Sigmoid colon (tissue), 7 donors: ENCODE measurements around the gene SLC1A5. TPM values are rescaled to one million over a fixed set of nuclear protein-coding genes. Genes with fewer than 3 reads are reported as not detected.
"Not testable (repeated sequence)": the region's sequence is repeated elsewhere in the genome, so short reads cannot be mapped to it uniquely, and the experiment has no call there.

Experiments used
- DNase-seq: peaks from one replicate; pipeline ENCODE4 v3.0.0-alpha.2; 2019
- H3K27ac ChIP-seq, 4 donors: fragments of 200-600 bp; sonication (generic); one replicate each; pipeline ENCODE4 v1.5.1; 2016 to 2019; ENCODE audit warnings: mild to moderate bottlenecking in 1 of 4
- H3K27me3 ChIP-seq, 3 donors: fragments of 200-600 bp; sonication (generic); one replicate each; pipeline ENCODE4 v1.5.1; 2019; ENCODE audit warnings: mild to moderate bottlenecking in 1 of 3
- H3K36me3 ChIP-seq, 4 donors: fragments of 200-600 bp; sonication (generic); one replicate each; pipeline ENCODE4 v1.5.1; 2016 to 2019
- H3K4me1 ChIP-seq, 4 donors: fragments of 200-600 bp; sonication (generic); one replicate each; pipeline ENCODE4 v1.5.1; 2017 to 2019
- H3K4me3 ChIP-seq, 4 donors: fragments of 200-600 bp; sonication (generic); one replicate each; pipeline ENCODE4 v1.5.1; 2017 to 2019; ENCODE audit warnings: mild to moderate bottlenecking in 2 of 4, moderate library complexity in 1 of 4
- H3K9me3 ChIP-seq, 4 donors: fragments of 200-600 bp in 3 of 4; sonication (generic) in 3 of 4; one replicate each; pipeline versions ENCODE4 v1.5.1 to v1.6.1; 2013 to 2019
- EP300 ChIP-seq, 4 donors: sonication (generic); formaldehyde crosslinking; IDR thresholded peaks; one replicate each; pipeline ENCODE4 v1.6.1; 2017; ENCODE audit warnings: antibody characterized with exemption in 4 of 4
- POLR2A ChIP-seq, 2 donors: fragments of 450-650 bp; IDR thresholded peaks; one replicate each; pipeline ENCODE4 v1.6.1; 2016; ENCODE audit warnings: antibody characterized with exemption in 2 of 2, mild to moderate bottlenecking in 2 of 2, moderate library complexity in 2 of 2
- POLR2AphosphoS5 ChIP-seq, 4 donors: sonication (generic); formaldehyde crosslinking; IDR thresholded peaks; one replicate each; pipeline ENCODE4 v1.6.1; 2017; ENCODE audit warnings: antibody characterized with exemption in 4 of 4
- WGBS, 2 donors: extraction: QIAGEN DNeasy Blood & Tissue Kit; methylation state at CpG; one replicate each; pipeline ENCODE4 v1.1.7; 2013; 5-methylcytosine and 5-hydroxymethylcytosine counted together
- intact Hi-C: fragments of 100-400 bp; cut with DNase I; formaldehyde crosslinking; loops from one replicate; pipeline ENCODE4 v1.15.1; 2023
- polyA plus RNA-seq, 3 donors: library from polyadenylated mRNA; stranded (reverse); fragments of 200-250 nt; gene quantifications; one replicate each; pipeline ENCODE4 v1.2.3, GENCODE V29; 2013
- total RNA-seq, 4 donors: library from RNA; depleted of rRNA; stranded (reverse); fragments of >200 nt; gene quantifications; one replicate each; pipeline ENCODE4 v1.1.0, GENCODE V29; 2016
- TF ChIP-seq, protein P1 (sequence below), 4 experiments: fragments of 450-650 bp in 3 of 4; fragments of 200-600 bp in 1 of 4; IDR thresholded peaks; one replicate each; pipeline ENCODE4 v1.5.1; 2016 to 2019; ENCODE audit warnings: antibody characterized with exemption in 4 of 4, mild to moderate bottlenecking in 3 of 4, moderate library complexity in 2 of 4
- donor health status: healthy with polysubstance abuse.
- donor health status: Bipolar disorder and iron deficiency.
- donor health status: healthy.

SLC1A5 gene
- total and polyA plus RNA-seq, 7 donors: 21.8 to 122 (median 26.2) TPM

- no peak for DNase-seq
- Histone ChIP-seq H3K4me3 (no peak overlapping the region), H3K27ac (no peak overlapping the region), H3K36me3 (peaks cover 0 to 43% (median 5%) of the 10 kb centered on the region in 4 donors), H3K4me1 (peaks cover 0 to 36% (median 24%) of the 10 kb centered on the region in 4 donors), H3K27me3 (no peaks in the 10 kb centered on the region), H3K9me3 (no peaks in the 10 kb centered on the region)
- no peak for TF ChIP-seq EP300 (IDR thresholded peaks at IDR 0.05)
- no peak for TF ChIP-seq POLR2AphosphoS5 (IDR thresholded peaks at IDR 0.05)
- TF ChIP-seq, protein P1, sequence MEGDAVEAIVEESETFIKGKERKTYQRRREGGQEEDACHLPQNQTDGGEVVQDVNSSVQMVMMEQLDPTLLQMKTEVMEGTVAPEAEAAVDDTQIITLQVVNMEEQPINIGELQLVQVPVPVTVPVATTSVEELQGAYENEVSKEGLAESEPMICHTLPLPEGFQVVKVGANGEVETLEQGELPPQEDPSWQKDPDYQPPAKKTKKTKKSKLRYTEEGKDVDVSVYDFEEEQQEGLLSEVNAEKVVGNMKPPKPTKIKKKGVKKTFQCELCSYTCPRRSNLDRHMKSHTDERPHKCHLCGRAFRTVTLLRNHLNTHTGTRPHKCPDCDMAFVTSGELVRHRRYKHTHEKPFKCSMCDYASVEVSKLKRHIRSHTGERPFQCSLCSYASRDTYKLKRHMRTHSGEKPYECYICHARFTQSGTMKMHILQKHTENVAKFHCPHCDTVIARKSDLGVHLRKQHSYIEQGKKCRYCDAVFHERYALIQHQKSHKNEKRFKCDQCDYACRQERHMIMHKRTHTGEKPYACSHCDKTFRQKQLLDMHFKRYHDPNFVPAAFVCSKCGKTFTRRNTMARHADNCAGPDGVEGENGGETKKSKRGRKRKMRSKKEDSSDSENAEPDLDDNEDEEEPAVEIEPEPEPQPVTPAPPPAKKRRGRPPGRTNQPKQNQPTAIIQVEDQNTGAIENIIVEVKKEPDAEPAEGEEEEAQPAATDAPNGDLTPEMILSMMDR (IDR thresholded peaks at IDR 0.05): no peak
- TF ChIP-seq POLR2A (IDR thresholded peaks at IDR 0.05): no peak
- WGBS, 2 donors: 93 to 97% methylated on average over 7 of the region's 7 CpGs
- intact Hi-C loops: loop anchor here (10.0 kb wide), 1 partner anchor 52 kb away; no protein-coding TSS in a partner anchor
These were observed 5.9 kb downstream of the SLC1A5 start for GRCh38 chr19:46782355-46783019.

DNA sequence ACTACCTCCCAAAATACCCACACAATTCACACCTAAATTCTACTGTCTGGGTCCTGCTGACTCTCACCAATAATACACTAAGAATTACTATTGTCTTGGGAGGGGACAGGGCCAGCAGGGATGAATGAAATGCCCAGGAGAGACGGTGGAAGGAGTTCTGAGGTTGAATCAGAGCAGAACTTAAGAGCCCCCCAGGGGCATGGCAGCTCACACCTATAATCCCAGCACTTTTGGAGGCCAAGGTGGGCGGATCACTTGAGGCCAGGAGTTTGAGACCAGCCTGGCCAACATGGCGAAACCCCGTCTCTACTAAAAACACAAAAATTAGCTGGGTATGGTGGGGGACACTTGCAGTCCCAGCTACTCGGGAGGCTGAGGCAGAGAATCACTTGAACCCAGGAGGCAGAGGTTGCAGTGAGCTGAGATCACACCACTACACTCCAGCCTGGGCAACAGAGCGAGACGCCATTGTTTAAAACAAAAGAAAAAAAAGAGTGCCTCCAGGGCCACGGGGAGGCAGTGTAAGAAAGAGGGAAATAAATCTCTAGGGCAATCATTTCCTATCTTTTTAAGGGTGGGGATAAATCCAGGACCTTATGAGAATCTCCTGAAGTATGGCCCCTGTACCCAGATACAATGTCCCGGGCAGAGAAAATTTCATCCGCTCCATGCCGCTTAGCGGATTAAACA, 10.3 kb downstream of the SLC1A5 start:
- H3K27ac ChIP-seq, intact Hi-C loops, H3K4me1 ChIP-seq, H3K4me3 ChIP-seq, H3K27me3 ChIP-seq, DNase-seq, H3K9me3 ChIP-seq: not testable (repeated sequence)
- WGBS, 2 donors: 87 to 90% methylated on average over 12 of the region's 12 CpGs
- peaks cover 0 to 72% (median 25%) of the 10 kb centered on the region in 4 donors for H3K36me3 ChIP-seq

DNA sequence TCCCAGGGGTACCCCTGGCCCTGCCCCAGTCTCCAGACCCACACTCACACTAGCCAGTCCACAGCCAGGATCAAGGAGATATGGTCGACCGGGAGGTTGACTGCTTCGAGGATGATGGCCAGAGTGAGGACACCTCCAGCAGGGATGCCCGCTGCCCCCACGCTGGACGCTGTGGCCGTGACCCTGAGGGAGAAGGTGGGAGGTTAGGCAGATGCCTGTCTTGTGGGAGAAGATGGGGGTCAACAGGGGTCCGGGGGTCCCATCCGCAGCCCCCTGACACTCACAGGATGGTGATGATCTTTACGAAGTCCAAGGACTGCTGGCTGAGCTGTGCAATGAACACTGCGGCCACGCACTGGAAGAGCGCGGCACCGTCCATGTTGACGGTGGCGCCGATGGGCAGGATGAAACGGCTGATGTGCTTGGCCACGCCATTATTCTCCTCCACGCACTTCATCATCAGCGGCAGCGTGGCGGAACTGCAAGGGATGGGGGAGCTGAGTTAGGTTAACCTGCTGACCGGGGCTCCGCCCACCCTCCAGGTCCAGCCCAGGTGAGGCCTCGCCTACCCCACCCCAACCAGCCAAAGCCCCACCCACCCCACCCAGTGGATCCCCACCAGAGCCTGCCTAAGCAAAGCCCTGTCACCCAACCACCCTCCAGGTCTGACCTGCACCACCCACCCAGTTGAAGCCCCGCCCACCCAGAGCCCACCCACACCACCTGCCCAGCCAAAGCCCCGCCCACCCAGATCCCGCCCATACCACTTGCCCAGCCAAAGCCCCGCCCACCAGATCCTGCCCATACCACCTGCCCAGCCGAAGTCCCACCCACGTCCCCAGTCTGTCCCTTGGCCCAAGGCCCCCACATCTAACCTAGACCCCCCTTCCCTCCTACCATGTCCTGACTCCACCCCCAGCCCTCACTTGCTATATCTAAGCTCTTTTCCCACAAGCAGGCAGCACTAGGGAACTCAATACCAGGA, 11.2 kb downstream of the SLC1A5 start:
- Histone ChIP-seq H3K27me3 (no peaks in the 10 kb centered on the region), H3K9me3 (no peaks in the 10 kb centered on the region), H3K4me3 (no peak overlapping the region), H3K27ac (no peak overlapping the region), H3K4me1 (no peaks in the 10 kb centered on the region), H3K36me3 (peaks cover 0 to 65% (median 25%) of the 10 kb centered on the region in 4 donors)
- 92 to 95% methylated on average over 33 of the region's 33 CpGs for WGBS, 2 donors
- no peak for DNase-seq
- TF ChIP-seq POLR2A (IDR thresholded peaks at IDR 0.05) (no peak), EP300 (IDR thresholded peaks at IDR 0.05) (no peak), POLR2AphosphoS5 (IDR thresholded peaks at IDR 0.05) (no peak)
- TF ChIP-seq, protein P1 (IDR thresholded peaks at IDR 0.05): no peak
- intact Hi-C loops: no loop called here

DNA sequence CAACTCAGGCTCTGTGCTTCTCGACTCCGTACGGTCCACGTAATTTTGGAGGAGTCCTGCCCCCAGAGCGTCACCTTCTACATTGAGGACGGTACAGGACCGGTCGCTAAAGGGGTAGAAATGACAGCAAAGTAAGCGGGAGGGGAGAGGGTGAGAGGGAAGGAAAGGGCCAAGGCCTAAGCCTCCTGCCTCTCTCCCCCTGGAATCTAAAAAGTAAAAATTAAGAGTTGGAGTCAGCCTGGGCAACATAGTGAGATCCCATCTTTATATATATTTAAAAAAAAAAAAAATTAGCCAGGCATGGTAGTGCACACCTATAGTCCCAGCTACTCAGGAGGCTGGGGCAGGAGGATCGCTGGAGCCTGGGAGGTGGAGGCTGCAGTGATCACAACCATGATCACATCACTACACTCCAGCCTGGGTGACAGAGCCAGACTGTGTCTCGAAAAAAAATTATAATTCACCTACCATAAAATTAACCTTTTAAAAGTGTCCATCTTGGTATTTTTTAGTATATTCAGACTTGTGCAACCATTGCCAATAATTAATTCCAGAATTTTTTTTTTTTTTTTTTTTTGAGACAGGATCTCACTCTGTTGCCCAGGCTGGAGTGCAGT, 12.6 kb downstream of the SLC1A5 start:
- H3K9me3 ChIP-seq: no peaks in the 10 kb centered on the region
- intact Hi-C loops: no loop called here
- no peak for TF ChIP-seq POLR2A (IDR thresholded peaks at IDR 0.05)
- no peak for TF ChIP-seq POLR2AphosphoS5 (IDR thresholded peaks at IDR 0.05)
- TF ChIP-seq, protein P1 (IDR thresholded peaks at IDR 0.05): no peak
- TF ChIP-seq EP300 (IDR thresholded peaks at IDR 0.05): no peak
- no peaks in the 10 kb centered on the region for H3K4me1 ChIP-seq
- no peaks in the 10 kb centered on the region for H3K27me3 ChIP-seq
- no peak overlapping the region for H3K27ac ChIP-seq
- no peak overlapping the region for H3K4me3 ChIP-seq
- no peak for DNase-seq
- 93 to 97% methylated on average over 11 of the region's 11 CpGs for WGBS, 2 donors
- peaks cover 0 to 51% (median 25%) of the 10 kb centered on the region in 4 donors for H3K36me3 ChIP-seq
